Liver (tissue), 3 donors: Measurements from ENCODE around the gene P2RY8.
"Not testable (repeated sequence)": the region's sequence is repeated elsewhere in the genome, so short reads cannot be mapped to it uniquely, and the experiment has no call there.

ENCODE experiments used
- HNF4G ChIP-seq: IDR thresholded peaks from 2 replicates; pipeline ENCODE4 v1.6.1; 2016; ENCODE audit warnings: antibody characterized with exemption
- JUND ChIP-seq, 2 donors: IDR thresholded peaks; 2 replicates each; pipeline ENCODE4 v1.6.1; 2016; ENCODE audit warnings: antibody characterized with exemption in 2 of 2
- RAD21 ChIP-seq, 2 donors: IDR thresholded peaks; 2 replicates each; pipeline ENCODE4 v1.6.1; 2016; ENCODE audit warnings: antibody characterized with exemption in 2 of 2, mild to moderate bottlenecking in 2 of 2
- RXRA ChIP-seq, 2 donors: IDR thresholded peaks; 2 replicates each; pipeline ENCODE4 v1.6.1; 2017 to 2018; ENCODE audit warnings: antibody characterized with exemption in 2 of 2, mild to moderate bottlenecking in 1 of 2
- YY1 ChIP-seq: IDR thresholded peaks from 2 replicates; pipeline ENCODE4 v1.6.1; 2016; ENCODE audit warnings: antibody characterized with exemption, mild to moderate bottlenecking
- TF ChIP-seq, protein P1 (sequence below): fragments of 150-350 bp; IDR thresholded peaks from 2 replicates; pipeline ENCODE4 v1.5.1; 2017; ENCODE audit warnings: improper control_type of control experiment, low read depth, low read length; ENCODE audit not compliant: missing input control
- TF ChIP-seq, protein P2 (sequence below): IDR thresholded peaks from 2 replicates; pipeline ENCODE4 v1.6.1; 2016; ENCODE audit warnings: antibody characterized with exemption
- TF ChIP-seq, protein P3 (sequence below): IDR thresholded peaks from 2 replicates; pipeline ENCODE4 v1.6.1; 2016; ENCODE audit warnings: antibody characterized with exemption
- donor health status: healthy.
- donor health status: healthy.

DNA sequence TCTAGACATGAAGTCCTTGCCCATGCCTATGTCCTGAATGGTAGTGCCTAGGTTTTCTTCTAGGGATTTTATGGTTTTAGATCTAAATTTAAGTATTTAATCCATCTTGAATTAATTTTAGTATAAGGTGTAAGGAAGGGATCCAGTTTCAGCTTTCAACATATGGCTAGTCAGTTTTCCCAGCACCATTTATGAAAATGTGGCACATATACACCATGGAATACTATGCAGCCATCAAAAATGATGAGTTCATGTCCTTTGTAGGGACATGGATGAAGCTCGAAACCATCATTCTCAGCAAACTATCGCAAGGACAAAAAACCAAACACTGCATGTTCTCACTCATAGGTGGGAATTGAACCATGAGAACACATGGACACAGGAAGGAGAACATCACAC is 54.5 kb downstream of the P2RY8 start:
- TF ChIP-seq, protein P1, sequence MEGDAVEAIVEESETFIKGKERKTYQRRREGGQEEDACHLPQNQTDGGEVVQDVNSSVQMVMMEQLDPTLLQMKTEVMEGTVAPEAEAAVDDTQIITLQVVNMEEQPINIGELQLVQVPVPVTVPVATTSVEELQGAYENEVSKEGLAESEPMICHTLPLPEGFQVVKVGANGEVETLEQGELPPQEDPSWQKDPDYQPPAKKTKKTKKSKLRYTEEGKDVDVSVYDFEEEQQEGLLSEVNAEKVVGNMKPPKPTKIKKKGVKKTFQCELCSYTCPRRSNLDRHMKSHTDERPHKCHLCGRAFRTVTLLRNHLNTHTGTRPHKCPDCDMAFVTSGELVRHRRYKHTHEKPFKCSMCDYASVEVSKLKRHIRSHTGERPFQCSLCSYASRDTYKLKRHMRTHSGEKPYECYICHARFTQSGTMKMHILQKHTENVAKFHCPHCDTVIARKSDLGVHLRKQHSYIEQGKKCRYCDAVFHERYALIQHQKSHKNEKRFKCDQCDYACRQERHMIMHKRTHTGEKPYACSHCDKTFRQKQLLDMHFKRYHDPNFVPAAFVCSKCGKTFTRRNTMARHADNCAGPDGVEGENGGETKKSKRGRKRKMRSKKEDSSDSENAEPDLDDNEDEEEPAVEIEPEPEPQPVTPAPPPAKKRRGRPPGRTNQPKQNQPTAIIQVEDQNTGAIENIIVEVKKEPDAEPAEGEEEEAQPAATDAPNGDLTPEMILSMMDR: not testable (repeated sequence)
- TF ChIP-seq, protein P2, sequence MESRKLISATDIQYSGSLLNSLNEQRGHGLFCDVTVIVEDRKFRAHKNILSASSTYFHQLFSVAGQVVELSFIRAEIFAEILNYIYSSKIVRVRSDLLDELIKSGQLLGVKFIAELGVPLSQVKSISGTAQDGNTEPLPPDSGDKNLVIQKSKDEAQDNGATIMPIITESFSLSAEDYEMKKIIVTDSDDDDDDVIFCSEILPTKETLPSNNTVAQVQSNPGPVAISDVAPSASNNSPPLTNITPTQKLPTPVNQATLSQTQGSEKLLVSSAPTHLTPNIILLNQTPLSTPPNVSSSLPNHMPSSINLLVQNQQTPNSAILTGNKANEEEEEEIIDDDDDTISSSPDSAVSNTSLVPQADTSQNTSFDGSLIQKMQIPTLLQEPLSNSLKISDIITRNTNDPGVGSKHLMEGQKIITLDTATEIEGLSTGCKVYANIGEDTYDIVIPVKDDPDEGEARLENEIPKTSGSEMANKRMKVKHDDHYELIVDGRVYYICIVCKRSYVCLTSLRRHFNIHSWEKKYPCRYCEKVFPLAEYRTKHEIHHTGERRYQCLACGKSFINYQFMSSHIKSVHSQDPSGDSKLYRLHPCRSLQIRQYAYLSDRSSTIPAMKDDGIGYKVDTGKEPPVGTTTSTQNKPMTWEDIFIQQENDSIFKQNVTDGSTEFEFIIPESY: not testable (repeated sequence)
- TF ChIP-seq JUND (IDR thresholded peaks at IDR 0.05); YY1; HNF4G; RAD21 (IDR thresholded peaks at IDR 0.05); RXRA (IDR thresholded peaks at IDR 0.05): not testable (repeated sequence)
- TF ChIP-seq, protein P3, sequence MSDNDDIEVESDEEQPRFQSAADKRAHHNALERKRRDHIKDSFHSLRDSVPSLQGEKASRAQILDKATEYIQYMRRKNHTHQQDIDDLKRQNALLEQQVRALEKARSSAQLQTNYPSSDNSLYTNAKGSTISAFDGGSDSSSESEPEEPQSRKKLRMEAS: not testable (repeated sequence)
